AG09319 (cell line): Measurements from ENCODE around the gene PSEN2.
A peak's percentile ranks its signal among the peaks of the same experiment; 100 is the strongest.
"Not testable (repeated sequence)": the region's sequence is repeated elsewhere in the genome, so short reads cannot be mapped to it uniquely, and the experiment has no call there.

Experiments
- DNase-seq: peaks from one replicate; pipeline ENCODE4 v3.0.0-alpha.2; 2010; ENCODE audit warnings: low read depth; ENCODE audit errors: extremely low read depth
- TF ChIP-seq, protein P1 (sequence below): IDR thresholded peaks from 2 replicates; pipeline ENCODE4 v1.5.1; 2011; ENCODE audit warnings: low read depth, mild to moderate bottlenecking, inconsistent platforms, low read length, moderate library complexity

PSEN2 gene

DNA sequence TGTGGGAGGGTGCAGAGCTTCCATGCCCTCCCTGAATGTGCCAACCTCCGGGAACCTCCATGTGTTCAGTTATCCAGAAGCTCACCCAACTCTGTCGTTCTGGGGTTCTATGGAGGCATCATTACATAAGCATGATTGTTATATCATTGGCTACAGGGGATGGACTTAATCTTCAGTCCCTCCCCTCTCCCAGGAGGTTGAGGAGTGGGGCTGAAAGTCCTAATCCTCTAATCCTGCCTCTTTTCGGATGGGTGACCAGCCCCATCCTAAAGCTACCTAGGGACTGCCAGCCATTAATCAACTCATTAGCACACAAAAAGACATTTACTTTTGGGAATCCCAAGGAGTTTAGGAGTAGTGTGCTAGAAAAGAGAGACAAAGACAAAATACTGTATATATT lies 32.0 kb upstream of the PSEN2 start:
- TF ChIP-seq, protein P1, sequence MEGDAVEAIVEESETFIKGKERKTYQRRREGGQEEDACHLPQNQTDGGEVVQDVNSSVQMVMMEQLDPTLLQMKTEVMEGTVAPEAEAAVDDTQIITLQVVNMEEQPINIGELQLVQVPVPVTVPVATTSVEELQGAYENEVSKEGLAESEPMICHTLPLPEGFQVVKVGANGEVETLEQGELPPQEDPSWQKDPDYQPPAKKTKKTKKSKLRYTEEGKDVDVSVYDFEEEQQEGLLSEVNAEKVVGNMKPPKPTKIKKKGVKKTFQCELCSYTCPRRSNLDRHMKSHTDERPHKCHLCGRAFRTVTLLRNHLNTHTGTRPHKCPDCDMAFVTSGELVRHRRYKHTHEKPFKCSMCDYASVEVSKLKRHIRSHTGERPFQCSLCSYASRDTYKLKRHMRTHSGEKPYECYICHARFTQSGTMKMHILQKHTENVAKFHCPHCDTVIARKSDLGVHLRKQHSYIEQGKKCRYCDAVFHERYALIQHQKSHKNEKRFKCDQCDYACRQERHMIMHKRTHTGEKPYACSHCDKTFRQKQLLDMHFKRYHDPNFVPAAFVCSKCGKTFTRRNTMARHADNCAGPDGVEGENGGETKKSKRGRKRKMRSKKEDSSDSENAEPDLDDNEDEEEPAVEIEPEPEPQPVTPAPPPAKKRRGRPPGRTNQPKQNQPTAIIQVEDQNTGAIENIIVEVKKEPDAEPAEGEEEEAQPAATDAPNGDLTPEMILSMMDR: no peak
- DNase-seq: no peak

DNA sequence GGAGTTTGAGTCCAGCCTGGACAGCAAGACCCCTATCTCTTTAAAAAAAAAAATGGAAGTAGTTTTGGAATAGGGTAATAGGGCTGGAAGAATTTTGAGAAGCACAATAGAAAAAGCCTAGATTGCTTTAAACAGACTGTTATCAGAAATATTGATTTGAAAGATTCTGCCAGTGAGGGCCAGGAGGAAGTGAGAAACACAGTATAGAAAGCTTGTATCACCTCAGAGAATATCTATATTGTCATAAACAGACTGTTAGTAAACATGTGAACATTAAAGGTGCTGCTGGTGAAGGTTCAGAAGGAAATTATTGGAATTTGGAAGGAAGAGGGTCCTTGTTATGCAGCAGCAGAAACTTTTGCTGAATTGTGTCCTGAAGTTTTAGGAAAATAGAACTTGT lies 24.8 kb upstream of the PSEN2 start:
- no peak for DNase-seq
- TF ChIP-seq, protein P1: no peak

DNA sequence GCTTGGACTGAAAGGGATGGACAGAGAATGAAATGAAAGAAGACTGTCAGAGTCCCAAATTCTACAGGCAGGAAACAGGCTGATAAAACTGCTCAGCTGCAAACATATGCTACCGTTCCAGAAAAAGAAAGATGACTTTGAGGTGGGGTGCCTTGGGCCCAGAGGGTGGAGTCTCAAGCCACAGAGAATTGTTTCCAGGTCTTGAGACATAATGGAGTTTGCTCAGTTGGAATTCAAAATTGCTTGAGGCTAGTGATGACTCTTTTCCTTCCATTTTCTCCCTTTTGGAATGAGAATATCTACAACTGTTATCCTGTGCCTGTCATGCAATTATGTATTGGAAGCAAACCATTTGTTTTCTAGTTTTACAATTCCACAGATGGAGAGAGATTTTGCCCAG lies 23.6 kb upstream of the PSEN2 start:
- TF ChIP-seq, protein P1: no peak
- no peak for DNase-seq

DNA sequence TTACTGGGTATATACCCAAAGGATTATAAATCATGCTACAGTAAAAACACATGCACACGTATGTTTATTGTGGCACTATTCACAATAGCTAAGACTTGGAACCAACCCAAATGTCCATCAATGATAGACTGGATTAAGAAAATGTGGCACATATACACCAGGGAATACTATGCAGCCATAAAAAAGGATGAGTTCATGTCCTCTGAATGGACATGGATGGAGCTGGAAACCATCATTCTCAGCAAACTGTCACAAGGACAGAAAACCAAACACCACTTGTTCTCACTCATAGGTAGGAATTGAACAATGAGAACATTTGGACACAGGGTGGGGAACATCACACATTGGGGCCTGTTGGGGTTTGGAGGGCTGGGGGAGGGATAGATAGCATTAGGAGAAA lies 15.9 kb upstream of the PSEN2 start:
- not testable (repeated sequence) for DNase-seq

DNA sequence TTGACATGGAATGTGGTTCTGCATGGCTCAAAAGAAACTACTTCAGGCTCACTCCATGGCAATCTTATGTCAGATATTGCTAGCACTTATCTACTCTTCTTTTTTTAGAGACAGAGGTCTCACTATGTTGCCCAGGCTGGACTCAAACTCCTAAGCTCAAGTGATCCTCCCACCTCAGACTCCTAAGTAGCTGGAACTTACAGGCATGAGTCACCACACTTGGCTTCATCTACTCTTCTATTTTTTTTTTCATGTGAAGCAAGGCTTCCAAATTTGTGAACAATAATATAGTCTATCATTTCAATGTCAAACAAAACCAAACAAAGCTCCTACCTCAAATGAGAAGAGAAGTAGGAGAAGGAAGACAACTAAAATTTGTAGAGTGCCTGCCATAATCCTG lies 7.5 kb upstream of the PSEN2 start:
- TF ChIP-seq, protein P1: no peak
- DNase-seq: no peak

DNA sequence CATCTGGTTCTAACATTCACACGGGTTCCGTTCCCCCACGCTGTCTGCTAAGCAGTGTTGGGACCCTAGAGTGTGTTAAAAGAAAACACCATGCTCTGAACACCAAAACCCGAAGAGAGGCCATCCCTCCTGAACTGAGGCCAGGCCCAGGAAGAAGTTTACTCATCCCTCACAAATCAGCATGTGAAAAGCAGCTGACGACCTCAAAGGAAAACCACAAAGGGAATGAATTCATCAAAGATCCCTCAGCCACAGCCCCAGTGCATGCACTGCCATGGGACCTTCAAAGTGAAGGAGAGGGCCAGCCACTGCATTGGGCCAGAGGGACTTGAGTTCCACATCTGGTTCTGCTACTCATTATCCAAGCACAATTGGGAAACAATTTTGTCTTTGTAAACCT lies 7.0 kb upstream of the PSEN2 start:
- TF ChIP-seq, protein P1: no peak
- DNase-seq: peak; percentile 57

DNA sequence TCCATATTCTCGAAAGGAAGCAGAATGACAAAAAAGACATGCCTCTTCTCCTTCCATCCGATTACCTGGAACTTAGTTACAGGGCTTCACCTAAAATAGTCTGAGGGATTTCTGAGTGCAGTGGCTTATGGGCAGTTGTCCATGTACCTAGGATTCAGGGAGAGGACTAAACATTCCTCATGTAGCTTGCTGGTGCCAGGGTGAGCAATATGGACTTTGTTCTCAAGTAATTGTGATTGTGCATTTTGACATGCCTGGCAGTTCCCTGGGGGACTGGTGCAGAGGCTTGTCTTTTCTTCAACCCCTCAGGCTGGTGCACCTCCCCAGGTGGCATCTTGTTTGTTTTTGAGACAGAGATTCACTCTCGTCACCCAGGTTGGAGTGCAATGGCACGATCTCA lies 6.1 kb upstream of the PSEN2 start:
- TF ChIP-seq, protein P1: no peak
- no peak for DNase-seq

DNA sequence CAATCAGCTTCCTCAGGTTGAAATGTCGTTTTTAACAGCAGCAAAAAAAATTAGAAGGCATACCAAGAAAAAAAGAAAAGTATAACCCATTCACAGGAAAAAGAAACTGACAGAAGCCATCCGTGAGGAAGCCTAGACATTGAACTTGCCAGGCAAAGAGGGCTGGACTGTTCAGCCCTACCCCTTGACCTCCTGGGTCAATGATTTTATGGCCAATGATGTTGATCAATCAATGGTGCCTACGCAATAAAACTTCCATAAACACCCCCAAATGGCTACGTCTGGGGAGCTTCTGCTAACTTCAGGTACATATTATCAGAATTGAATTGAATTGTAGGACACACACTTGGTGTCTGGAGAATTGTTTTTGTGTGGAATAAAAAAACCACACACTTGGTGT lies 4.8 kb upstream of the PSEN2 start:
- no peak for DNase-seq
- TF ChIP-seq, protein P1: no peak
